Natural killer cell (primary cell): Measurements from ENCODE around the gene CHTF8. TPM values are rescaled to one million over a fixed set of nuclear protein-coding genes. Genes with fewer than 3 reads are reported as not detected.

ENCODE experiments used
- ATAC-seq, 3 donors: fragments of 150-1000 bp in 2 of 3; fragments of 200-7000 bp in 1 of 3; cut with Tn5 transposase; 1 replicate in 1 of 3; 2 replicates in 2 of 3; pipeline ENCODE4 v1.10.0; 2021; ENCODE audit warnings: mild to moderate bottlenecking in 2 of 3, moderate library complexity in 2 of 3
- DNase-seq, 2 donors: peaks; one replicate each; pipeline versions ENCODE4 v3.0.0 to v3.0.0-alpha.2; 2013 to 2021; ENCODE audit warnings: mixed read lengths in 1 of 2
- H3K27ac ChIP-seq: one replicate; pipeline ENCODE4 v1.5.1; 2013; ENCODE audit warnings: mild to moderate bottlenecking, low read length
- H3K27me3 ChIP-seq: one replicate; pipeline ENCODE4 v1.6.1; 2013; ENCODE audit warnings: low read length; ENCODE audit not compliant: control insufficient read depth, insufficient read depth
- H3K36me3 ChIP-seq: one replicate; pipeline ENCODE4 v1.6.1; 2013; ENCODE audit warnings: low read length; ENCODE audit not compliant: control insufficient read depth, insufficient read depth
- H3K4me1 ChIP-seq: one replicate; pipeline ENCODE4 v1.6.1; 2013; ENCODE audit warnings: low read length; ENCODE audit not compliant: control insufficient read depth, insufficient read depth
- H3K4me3 ChIP-seq: one replicate; pipeline ENCODE4 v1.5.1; 2013; ENCODE audit warnings: low read length
- H3K9me3 ChIP-seq: one replicate; pipeline ENCODE4 v1.6.1; 2013; ENCODE audit warnings: low read length; ENCODE audit not compliant: control insufficient read depth, insufficient read depth
- H3K27ac Mint-ChIP-seq, 2 donors: one replicate each; pipeline ENCODE4 v1.8.0; 2022; ENCODE audit warnings: mild to moderate bottlenecking in 2 of 2, mixed read lengths in 2 of 2, moderate library complexity in 1 of 2
- H3K27me3 Mint-ChIP-seq, 2 donors: one replicate each; pipeline ENCODE4 v1.8.0; 2022; ENCODE audit warnings: low read depth in 2 of 2, mixed read lengths in 2 of 2
- H3K36me3 Mint-ChIP-seq: one replicate; pipeline ENCODE4 v1.8.0; 2022; ENCODE audit warnings: mixed read lengths
- H3K4me1 Mint-ChIP-seq, 2 donors: one replicate each; pipeline ENCODE4 v1.8.0; 2022; ENCODE audit warnings: mixed read lengths in 2 of 2
- H3K4me3 Mint-ChIP-seq: one replicate; pipeline ENCODE4 v1.8.0; 2022; ENCODE audit warnings: mild to moderate bottlenecking, moderate library complexity, mixed read lengths
- H3K9me3 Mint-ChIP-seq, 2 donors: one replicate each; pipeline ENCODE4 v1.8.0; 2022; ENCODE audit warnings: mixed read lengths in 2 of 2
- CTCF ChIP-seq: fragments of 200-600 bp; IDR thresholded peaks from one replicate; pipeline ENCODE4 v1.8.0; 2022; ENCODE audit warnings: antibody characterized with exemption
- WGBS: methylation state at CpG from one replicate; pipeline ENCODE4 v1.1.7; 2013; ENCODE audit warnings: missing lambda C conversion rate; ENCODE audit not compliant: insufficient coverage; 5-methylcytosine and 5-hydroxymethylcytosine counted together
- intact Hi-C: fragments of 100-400 bp; cut with micrococcal nuclease; formaldehyde crosslinking; loops from one replicate; pipeline ENCODE4 v1.14.2; 2022
- total RNA-seq, 4 donors: library from RNA; stranded (reverse); fragments of 120-200 nt in 1 of 4; gene quantifications; one replicate each; pipeline versions ENCODE4 v1.2.3 to v1.2.4, GENCODE V29; 2013 to 2022

CHTF8 gene
- total RNA-seq, 3 donors from 2014 or later (not counting 1 experiment from before 2014, with no cell fraction given) = 45.7 to 76.5 (median 74.2) TPM

- Histone ChIP-seq H3K27ac (no peak overlapping the region), H3K4me1 (no peaks in the 10 kb centered on the region), H3K4me3 (no peak overlapping the region), H3K9me3 (no peaks in the 10 kb centered on the region), H3K27me3 (no peaks in the 10 kb centered on the region), H3K36me3 (peaks cover 5% of the 10 kb centered on the region)
- Mint-ChIP-seq H3K36me3 (no peaks in the 10 kb centered on the region), H3K9me3 (no peaks in the 10 kb centered on the region), H3K27ac (no peak overlapping the region), H3K4me3 (no peak overlapping the region), H3K27me3 (no peaks in the 10 kb centered on the region), H3K4me1 (no peaks in the 10 kb centered on the region)
- no peak for ATAC-seq
- no peak for DNase-seq
- TF ChIP-seq CTCF = no peak
- intact Hi-C loops = no loop called here
- WGBS = 98% methylated on average over 16 of the region's 16 CpGs
These were observed 49.0 kb downstream of the CHTF8 start for GRCh38 chr16:69083306-69083941.

- Mint-ChIP-seq H3K27ac (no peak overlapping the region), H3K4me1 (no peaks in the 10 kb centered on the region), H3K9me3 (no peaks in the 10 kb centered on the region), H3K36me3 (no peaks in the 10 kb centered on the region), H3K27me3 (no peaks in the 10 kb centered on the region), H3K4me3 (no peak overlapping the region)
- intact Hi-C loops = no loop called here
- Histone ChIP-seq H3K27ac (no peak overlapping the region), H3K27me3 (no peaks in the 10 kb centered on the region), H3K4me1 (no peaks in the 10 kb centered on the region), H3K36me3 (peaks cover 5% of the 10 kb centered on the region), H3K4me3 (no peak overlapping the region), H3K9me3 (no peaks in the 10 kb centered on the region)
- WGBS = 100% methylated on average over 1 of the region's 2 CpGs
- TF ChIP-seq CTCF = no peak
- no peak for ATAC-seq
- DNase-seq = no peak
These were observed 52.7 kb downstream of the CHTF8 start for GRCh38 chr16:69079697-69080096.

GRCh38 chr16:69078073-69078472 lies 54.3 kb downstream of the CHTF8 start:
- TF ChIP-seq CTCF = no peak
- no peak overlapping the region for H3K27ac ChIP-seq
- no peaks in the 10 kb centered on the region for H3K4me1 ChIP-seq
- H3K9me3 Mint-ChIP-seq = no peaks in the 10 kb centered on the region
- H3K36me3 ChIP-seq = no peaks in the 10 kb centered on the region
- no peaks in the 10 kb centered on the region for H3K9me3 ChIP-seq
- no peaks in the 10 kb centered on the region for H3K27me3 Mint-ChIP-seq
- H3K27me3 ChIP-seq = no peaks in the 10 kb centered on the region
- H3K4me3 ChIP-seq = no peak overlapping the region
- H3K4me1 Mint-ChIP-seq = no peaks in the 10 kb centered on the region
- ATAC-seq (no peak), DNase-seq (no peak)
- H3K4me3 Mint-ChIP-seq = no peak overlapping the region
- intact Hi-C loops = no loop called here
- H3K36me3 Mint-ChIP-seq = no peaks in the 10 kb centered on the region
- WGBS = over 99% methylated on average over 7 of the region's 7 CpGs
- no peak overlapping the region for H3K27ac Mint-ChIP-seq

GRCh38 chr16:69077251-69077650 lies 55.1 kb downstream of the CHTF8 start:
- Histone ChIP-seq H3K4me3 (no peak overlapping the region), H3K4me1 (no peaks in the 10 kb centered on the region), H3K27me3 (no peaks in the 10 kb centered on the region), H3K36me3 (no peaks in the 10 kb centered on the region), H3K27ac (no peak overlapping the region), H3K9me3 (no peaks in the 10 kb centered on the region)
- intact Hi-C loops = no loop called here
- Mint-ChIP-seq H3K27me3 (no peaks in the 10 kb centered on the region), H3K36me3 (no peaks in the 10 kb centered on the region), H3K9me3 (no peaks in the 10 kb centered on the region), H3K27ac (no peak overlapping the region), H3K4me3 (no peak overlapping the region), H3K4me1 (no peaks in the 10 kb centered on the region)
- ATAC-seq = no peak
- no peak for DNase-seq
- WGBS = 94% methylated on average over 4 of the region's 4 CpGs
- TF ChIP-seq CTCF = no peak
